BLaER1 (cell line): ENCODE measurements around the gene CCNG1.

Experiments used
- H3K27ac ChIP-seq: shearing (Covaris generic); formaldehyde crosslinking; 2 replicates; pipeline ENCODE4 v1.8.1; 2022
- H3K27me3 ChIP-seq: shearing (Covaris generic); formaldehyde crosslinking; 2 replicates; pipeline ENCODE4 v1.8.1; 2022
- H3K36me3 ChIP-seq: shearing (Covaris generic); formaldehyde crosslinking; 2 replicates; pipeline ENCODE4 v1.8.1; 2022
- H3K4me1 ChIP-seq: shearing (Covaris generic); formaldehyde crosslinking; 2 replicates; pipeline ENCODE4 v1.8.1; 2022
- H3K4me2 ChIP-seq: shearing (Covaris generic); formaldehyde crosslinking; 2 replicates; pipeline ENCODE4 v1.8.1; 2022
- H3K4me3 ChIP-seq: shearing (Covaris generic); formaldehyde crosslinking; 2 replicates; pipeline ENCODE4 v1.8.1; 2022
- H3K9ac ChIP-seq: shearing (Covaris generic); formaldehyde crosslinking; 2 replicates; pipeline ENCODE4 v1.8.1; 2022
- H3K9me3 ChIP-seq: shearing (Covaris generic); formaldehyde crosslinking; 2 replicates; pipeline ENCODE4 v1.8.1; 2022
- H4K20me1 ChIP-seq: shearing (Covaris generic); formaldehyde crosslinking; 2 replicates; pipeline ENCODE4 v1.8.1; 2022
- Cebpa-rat ChIP-seq: shearing (Covaris generic); IDR thresholded peaks from 2 replicates; pipeline ENCODE4 v1.8.1; 2022

Gene CCNG1

GRCh38 chr5:163478126-163478981, 41.0 kb downstream of the CCNG1 start:
- H3K4me1 ChIP-seq, result no peaks in the 10 kb centered on the region
- H3K9ac ChIP-seq, result no peak overlapping the region
- no peaks in the 10 kb centered on the region for H4K20me1 ChIP-seq
- H3K27me3 ChIP-seq, result no peaks in the 10 kb centered on the region
- H3K36me3 ChIP-seq, result peaks cover 74% of the 10 kb centered on the region
- no peak for TF ChIP-seq Cebpa-rat
- no peak overlapping the region for H3K4me2 ChIP-seq
- H3K9me3 ChIP-seq, result no peaks in the 10 kb centered on the region
- no peak overlapping the region for H3K4me3 ChIP-seq
- H3K27ac ChIP-seq, result no peak overlapping the region

DNA sequence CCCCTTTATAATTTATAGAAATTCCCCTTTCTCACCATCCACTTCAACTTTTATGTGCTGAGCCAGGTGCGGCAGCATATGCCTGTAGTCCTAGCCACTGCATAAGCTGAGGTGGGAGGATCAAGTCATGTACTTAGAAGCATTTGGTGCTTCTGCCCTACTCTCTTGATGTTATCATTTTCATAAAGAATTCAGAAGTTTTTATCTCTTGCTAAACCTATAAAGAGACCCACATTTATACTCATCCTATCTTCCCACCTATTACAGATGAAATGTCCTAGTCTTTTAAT, 41.5 kb downstream of the CCNG1 start:
- H3K4me2 ChIP-seq, result no peak overlapping the region
- H3K27me3 ChIP-seq, result no peaks in the 10 kb centered on the region
- H3K27ac ChIP-seq, result no peak overlapping the region
- peaks cover 73% of the 10 kb centered on the region for H3K36me3 ChIP-seq
- no peaks in the 10 kb centered on the region for H4K20me1 ChIP-seq
- no peaks in the 10 kb centered on the region for H3K9me3 ChIP-seq
- H3K4me3 ChIP-seq, result no peak overlapping the region
- no peak overlapping the region for H3K9ac ChIP-seq
- no peak for TF ChIP-seq Cebpa-rat
- H3K4me1 ChIP-seq, result no peaks in the 10 kb centered on the region

DNA sequence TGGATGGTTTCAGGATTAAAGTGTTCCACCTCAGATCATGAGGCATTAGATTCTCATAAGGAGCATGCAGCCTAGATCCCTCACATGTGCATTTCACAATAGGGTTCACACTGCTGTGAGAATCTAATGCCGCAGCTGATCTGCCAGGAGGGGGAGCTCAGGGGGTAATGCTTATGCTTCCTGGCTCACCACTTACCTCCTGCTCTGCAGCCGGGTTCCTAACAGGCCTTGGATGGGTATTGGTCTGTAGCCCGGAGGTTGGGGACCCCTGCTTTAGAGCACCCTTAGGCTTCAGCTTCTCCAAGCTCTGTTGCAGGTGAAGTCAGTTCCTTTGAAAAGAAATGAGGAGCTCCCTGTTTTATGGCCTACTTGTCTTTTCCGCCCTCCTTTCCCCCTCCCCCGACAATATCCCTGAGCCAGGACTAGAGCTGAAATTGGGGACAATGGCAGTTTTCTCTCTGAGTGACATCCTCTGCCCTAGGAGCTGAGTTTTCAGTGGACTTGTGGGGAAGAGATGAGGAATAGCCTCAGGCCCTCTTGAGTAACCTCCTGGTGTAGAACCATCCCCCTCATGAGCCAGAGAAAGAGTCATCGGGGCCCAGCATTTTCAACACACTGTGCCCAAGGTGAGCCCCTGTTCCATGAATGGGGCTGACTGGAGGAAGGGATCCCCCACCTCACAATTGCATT, 51.8 kb downstream of the CCNG1 start:
- H3K4me3 ChIP-seq, result no peak overlapping the region
- no peaks in the 10 kb centered on the region for H3K27me3 ChIP-seq
- no peaks in the 10 kb centered on the region for H3K9me3 ChIP-seq
- peaks cover 84% of the 10 kb centered on the region for H3K36me3 ChIP-seq
- H3K27ac ChIP-seq, result no peak overlapping the region
- H3K4me2 ChIP-seq, result no peak overlapping the region
- no peaks in the 10 kb centered on the region for H4K20me1 ChIP-seq
- H3K9ac ChIP-seq, result no peak overlapping the region
- no peak for TF ChIP-seq Cebpa-rat
- no peaks in the 10 kb centered on the region for H3K4me1 ChIP-seq

DNA sequence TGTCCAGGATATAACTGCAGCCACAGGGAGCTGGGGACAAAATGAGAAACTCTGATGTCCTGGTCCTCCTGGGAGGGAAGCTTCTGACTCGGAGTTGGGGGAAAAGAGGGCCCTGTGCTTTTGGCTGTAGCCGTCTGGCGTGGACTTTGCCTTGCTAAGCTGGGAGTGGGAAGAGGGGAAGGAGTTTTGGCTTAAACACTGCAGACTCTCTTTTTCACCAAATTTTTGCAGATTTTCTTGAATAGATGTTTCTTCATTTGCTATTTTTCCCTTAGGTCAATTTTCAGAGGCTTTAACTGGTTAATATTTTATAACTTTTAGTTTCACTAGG, 52.3 kb downstream of the CCNG1 start:
- no peak for TF ChIP-seq Cebpa-rat
- H3K36me3 ChIP-seq, result peaks cover 80% of the 10 kb centered on the region
- H3K4me1 ChIP-seq, result no peaks in the 10 kb centered on the region

More for the DNA sequence above, 52.3 kb downstream of the CCNG1 start:
- Histone ChIP-seq H4K20me1 (no peaks in the 10 kb centered on the region), H3K4me3 (no peak overlapping the region), H3K27ac (no peak overlapping the region), H3K9me3 (no peaks in the 10 kb centered on the region), H3K27me3 (no peaks in the 10 kb centered on the region), H3K9ac (no peak overlapping the region), H3K4me2 (no peak overlapping the region)
